Measurements from ENCODE around the gene MYL4. TPM values are rescaled to one million over a fixed set of nuclear protein-coding genes. Genes with fewer than 3 reads are reported as not detected.

MYL4 gene
- total RNA-seq, 3 donors from 2014 or later (not counting 1 experiment from before 2014, with no cell fraction given), result 0.33 TPM; not detected in 2

- H3K27me3 Mint-ChIP-seq (ENCODE audit: low read depth in 2 of 2), result no peaks in the 10 kb centered on the region
- peak; percentile 55 to 71 (median 57) for ATAC-seq
- no peak overlapping the region for H3K4me3 ChIP-seq (ENCODE audit: low read length)
- 53% methylated on average over 3 of the region's 6 CpGs for WGBS (ENCODE audit: insufficient coverage)
- H3K4me3 Mint-ChIP-seq, result peak overlapping the region; percentile 72
- TF ChIP-seq CTCF (IDR thresholded peaks at IDR 0.05), result no peak
- H3K4me1 ChIP-seq (ENCODE audit: control insufficient read depth, insufficient read depth, low read length), result peaks cover 47% of the 10 kb centered on the region
- no peaks in the 10 kb centered on the region for H3K36me3 ChIP-seq (ENCODE audit: control insufficient read depth, insufficient read depth, low read length)
- peak overlapping the region; percentile 95 for H3K27ac ChIP-seq (ENCODE audit: low read length)
- DNase-seq, result peak; percentile 47 to 70
- H3K9me3 Mint-ChIP-seq, result no peaks in the 10 kb centered on the region
- no peaks in the 10 kb centered on the region for H3K9me3 ChIP-seq (ENCODE audit: control insufficient read depth, insufficient read depth, low read length)
- no peaks in the 10 kb centered on the region for H3K27me3 ChIP-seq (ENCODE audit: control insufficient read depth, insufficient read depth, low read length)
- no peaks in the 10 kb centered on the region for H3K36me3 Mint-ChIP-seq
- intact Hi-C loops (cut with micrococcal nuclease), result loop anchor here (1.0 to 2.0 kb wide), 2 partner anchors 15 to 16 kb away; partner anchors contain the start of gene CDC27
- peaks cover 29 to 30% of the 10 kb centered on the region in 2 donors for H3K4me1 Mint-ChIP-seq
- H3K27ac Mint-ChIP-seq, result peak overlapping the region; percentile 86 to 90
These were observed 5.0 kb upstream of the MYL4 start for GRCh38 chr17:47203984-47204721.

- intact Hi-C loops (cut with micrococcal nuclease), result loop anchor here (1.0 to 2.0 kb wide), 2 partner anchors 15 to 16 kb away; partner anchors contain the start of gene CDC27
- H3K4me3 Mint-ChIP-seq, result peak overlapping the region; percentile 72
These were observed 4.3 kb upstream of the MYL4 start for GRCh38 chr17:47204722-47205418.

GRCh38 chr17:47205419-47205963 is 3.7 kb upstream of the MYL4 start:
- Mint-ChIP-seq H3K9me3 (no peaks in the 10 kb centered on the region), H3K27me3 (ENCODE audit: low read depth in 2 of 2) (no peaks in the 10 kb centered on the region), H3K4me3 (peak overlapping the region; percentile 72), H3K4me1 (peaks cover 29 to 30% of the 10 kb centered on the region in 2 donors), H3K27ac (peak overlapping the region; percentile 86 to 90), H3K36me3 (no peaks in the 10 kb centered on the region)
- no peaks in the 10 kb centered on the region for H3K36me3 ChIP-seq (ENCODE audit: control insufficient read depth, insufficient read depth, low read length)
- H3K4me3 ChIP-seq (ENCODE audit: low read length), result peak overlapping the region; percentile 30
- peak; percentile 42 to 79 (median 75) for ATAC-seq
- H3K4me1 ChIP-seq (ENCODE audit: control insufficient read depth, insufficient read depth, low read length), result peaks cover 36% of the 10 kb centered on the region
- no peak for TF ChIP-seq CTCF (IDR thresholded peaks at IDR 0.05)
- DNase-seq, result peak in 1 of 2 donors; percentile 87
- H3K27me3 ChIP-seq (ENCODE audit: control insufficient read depth, insufficient read depth, low read length), result no peaks in the 10 kb centered on the region
- peak overlapping the region; percentile 95 for H3K27ac ChIP-seq (ENCODE audit: low read length)
- 44% methylated on average over 9 of the region's 9 CpGs for WGBS (ENCODE audit: insufficient coverage)
- intact Hi-C loops (cut with micrococcal nuclease), result loop anchor here (2.0 kb wide), 1 partner anchor 17 kb away; the partner anchor contains the start of gene CDC27
- H3K9me3 ChIP-seq (ENCODE audit: control insufficient read depth, insufficient read depth, low read length), result no peaks in the 10 kb centered on the region

More at GRCh38 chr17:47204722-47205418, 4.3 kb upstream of the MYL4 start:
- H3K27ac ChIP-seq (ENCODE audit: low read length), result peak overlapping the region; percentile 95
- H3K27me3 ChIP-seq (ENCODE audit: control insufficient read depth, insufficient read depth, low read length), result no peaks in the 10 kb centered on the region
- peak; percentile 72 to 79 (median 74) for ATAC-seq
- H3K36me3 Mint-ChIP-seq, result no peaks in the 10 kb centered on the region
- peaks cover 41% of the 10 kb centered on the region for H3K4me1 ChIP-seq (ENCODE audit: control insufficient read depth, insufficient read depth, low read length)
- TF ChIP-seq CTCF (IDR thresholded peaks at IDR 0.05), result no peak
- H3K36me3 ChIP-seq (ENCODE audit: control insufficient read depth, insufficient read depth, low read length), result no peaks in the 10 kb centered on the region
- H3K4me3 ChIP-seq (ENCODE audit: low read length), result peak overlapping the region; percentile 30
- peaks cover 29 to 30% of the 10 kb centered on the region in 2 donors for H3K4me1 Mint-ChIP-seq
- peak overlapping the region; percentile 86 to 90 for H3K27ac Mint-ChIP-seq
- DNase-seq, result peak in 1 of 2 donors; percentile 68
- no peaks in the 10 kb centered on the region for H3K9me3 Mint-ChIP-seq
- no peaks in the 10 kb centered on the region for H3K9me3 ChIP-seq (ENCODE audit: control insufficient read depth, insufficient read depth, low read length)
- H3K27me3 Mint-ChIP-seq (ENCODE audit: low read depth in 2 of 2), result no peaks in the 10 kb centered on the region
- WGBS (ENCODE audit: insufficient coverage), result 29% methylated on average over 6 of the region's 6 CpGs

All from natural killer cell (primary cell).